Tibial nerve (tissue), 3 donors: ENCODE measurements around the gene TSPYL1.

Experiments used
- CTCF ChIP-seq, 5 experiments: fragments of 200-600 bp in 3 of 5; fragments of 450-650 bp in 2 of 5; sonication (generic) in 3 of 5; IDR thresholded peaks; one replicate each; pipeline ENCODE4 v1.5.1; 2016 to 2019; ENCODE audit warnings: antibody characterized with exemption in 5 of 5, mild to moderate bottlenecking in 3 of 5, moderate library complexity in 2 of 5
- POLR2A ChIP-seq, 2 donors: fragments of 450-650 bp; IDR thresholded peaks; one replicate each; pipeline ENCODE4 v1.6.1; 2017; ENCODE audit warnings: antibody characterized with exemption in 2 of 2, mild to moderate bottlenecking in 2 of 2, moderate library complexity in 2 of 2

GRCh38 chr6:116244284-116244683 is 35.4 kb downstream of the TSPYL1 start:
- TF ChIP-seq CTCF (IDR thresholded peaks at IDR 0.05) (no peak), POLR2A (IDR thresholded peaks at IDR 0.05) (no peak)
